ENCODE data around the gene PGA4.
"Not testable (repeated sequence)": the region's sequence is repeated elsewhere in the genome, so short reads cannot be mapped to it uniquely, and the experiment has no call there.

The PGA4 gene

DNA sequence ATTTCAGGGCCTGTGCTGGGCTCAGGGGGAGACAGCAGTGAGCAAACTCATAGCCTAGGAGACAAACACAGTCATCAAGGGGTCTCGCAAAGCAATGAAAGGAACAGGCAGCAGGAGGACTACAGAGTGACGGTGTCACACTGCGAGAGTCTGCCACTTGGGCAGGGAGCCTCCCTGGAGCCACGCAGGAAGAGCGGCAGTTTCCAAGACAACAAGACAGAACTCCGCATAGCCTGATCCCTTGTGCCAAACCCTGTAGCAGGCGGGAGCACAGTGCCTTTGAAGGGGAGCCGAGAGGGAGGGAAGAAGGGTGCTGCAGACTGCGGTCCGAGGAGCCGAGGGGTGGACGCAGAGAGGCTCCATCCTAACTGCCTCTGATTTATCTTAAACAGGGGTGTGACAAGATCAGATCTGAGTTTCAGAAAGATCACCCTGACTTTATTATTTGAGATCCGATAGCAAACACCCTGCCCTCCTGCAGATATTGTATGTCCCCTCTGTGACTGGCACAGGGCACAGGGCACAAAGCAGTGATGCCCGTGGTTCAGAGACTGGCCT lies 17.6 kb upstream of the PGA4 start:
- DNase-seq (ENCODE audit: low spot score): not testable (repeated sequence)

DNA sequence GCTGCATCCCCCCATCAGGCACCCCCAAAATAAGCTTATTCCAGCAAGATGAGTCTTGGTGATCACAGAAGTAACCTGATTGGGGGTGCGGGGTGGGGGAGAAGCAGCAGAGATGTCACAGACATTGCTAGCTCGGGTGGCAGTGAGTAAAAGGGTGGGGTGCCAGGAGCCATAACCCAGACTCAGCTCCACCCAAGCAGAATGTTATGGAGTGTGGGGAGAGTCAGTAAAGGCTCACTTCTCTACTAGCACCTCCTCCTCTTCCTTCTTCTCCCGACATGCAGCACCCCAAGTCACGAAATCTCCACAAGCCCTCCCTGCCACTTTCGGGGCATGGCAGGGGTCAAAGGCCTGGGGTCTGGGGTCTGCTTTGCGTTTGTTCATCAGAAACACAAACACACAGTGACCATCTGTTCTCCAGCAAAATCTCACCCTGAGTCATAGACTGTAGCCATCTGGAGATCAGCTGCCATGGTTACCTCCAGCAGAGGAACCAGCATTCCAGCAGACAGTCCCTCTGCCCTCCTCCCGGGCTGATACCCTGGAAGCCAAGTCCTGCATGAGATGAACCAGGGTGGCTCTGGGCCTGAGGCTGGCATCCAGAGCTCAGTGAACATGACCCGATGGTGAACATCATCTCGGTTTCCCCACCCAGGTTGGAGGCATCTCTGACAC lies 14.4 kb upstream of the PGA4 start:
- DNase-seq (ENCODE audit: low spot score): not testable (repeated sequence)

DNA sequence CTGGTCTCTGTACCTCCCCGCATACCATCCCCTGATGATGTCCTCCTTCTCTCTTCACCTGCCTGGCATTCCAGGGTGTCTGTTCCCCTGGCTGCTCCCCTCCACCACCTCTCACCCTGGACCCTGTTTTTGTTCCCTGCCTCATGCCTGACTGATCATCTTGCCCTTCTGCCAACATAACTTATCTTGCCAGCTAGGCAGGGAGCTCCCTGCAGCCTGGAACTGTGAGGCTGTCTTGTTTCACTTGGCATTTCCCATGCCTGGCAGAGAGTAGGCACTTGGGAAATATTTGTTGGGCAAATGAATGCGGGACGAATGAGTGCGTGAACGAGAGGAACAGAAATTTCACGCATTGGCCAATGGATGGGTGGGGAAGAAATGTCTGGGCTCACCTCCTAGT lies 11.5 kb upstream of the PGA4 start:
- DNase-seq (ENCODE audit: low spot score): not testable (repeated sequence)

DNA sequence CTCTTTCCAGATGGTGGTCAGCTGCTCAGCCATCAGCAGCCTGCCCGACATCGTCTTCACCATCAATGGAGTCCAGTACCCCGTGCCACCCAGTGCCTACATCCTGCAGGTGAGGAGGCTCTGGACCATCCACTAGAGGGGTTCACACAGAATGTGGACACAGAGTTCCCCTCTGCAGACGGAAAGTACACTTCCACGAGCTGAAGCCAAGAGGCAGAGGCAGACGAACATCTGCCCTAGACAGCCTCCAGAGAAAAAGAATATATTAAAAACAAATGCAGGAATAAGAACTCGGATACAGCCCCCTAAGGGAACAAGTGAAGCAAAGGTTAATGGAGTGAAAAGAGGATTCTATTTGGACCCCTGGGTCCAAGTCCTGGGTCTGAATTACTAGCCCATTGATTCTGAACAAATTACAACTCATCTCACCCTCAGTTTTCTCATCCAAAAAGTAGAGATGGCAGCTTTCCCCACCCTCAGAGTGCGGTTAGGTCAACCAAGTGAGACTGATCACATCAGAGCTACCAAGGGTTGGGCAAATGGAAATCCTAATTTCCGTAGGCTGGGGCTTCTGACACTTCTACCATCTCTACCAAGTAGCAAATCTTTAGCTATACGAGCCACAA lies 10.7 kb upstream of the PGA4 start:
- DNase-seq (ENCODE audit: low spot score): not testable (repeated sequence)

DNA sequence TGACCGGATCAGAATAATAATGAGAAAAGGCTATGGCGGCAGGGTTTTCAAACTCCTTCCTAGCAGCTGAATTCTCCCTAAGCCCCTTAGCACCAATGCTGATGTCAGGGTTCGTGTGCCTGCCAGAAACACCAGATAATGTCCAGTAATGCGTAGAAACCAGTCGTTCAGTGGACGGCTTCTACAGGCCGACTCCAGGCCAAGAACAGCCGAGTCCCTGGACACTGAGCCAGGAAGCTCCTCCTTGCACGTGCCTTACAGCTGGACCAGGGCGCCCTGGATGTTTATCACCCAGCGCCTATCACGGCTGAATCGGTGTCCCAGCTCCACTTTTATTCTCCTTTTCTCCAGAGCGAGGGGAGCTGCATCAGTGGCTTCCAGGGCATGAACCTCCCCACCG lies 9.9 kb upstream of the PGA4 start:
- not testable (repeated sequence) for DNase-seq (ENCODE audit: low spot score)

DNA sequence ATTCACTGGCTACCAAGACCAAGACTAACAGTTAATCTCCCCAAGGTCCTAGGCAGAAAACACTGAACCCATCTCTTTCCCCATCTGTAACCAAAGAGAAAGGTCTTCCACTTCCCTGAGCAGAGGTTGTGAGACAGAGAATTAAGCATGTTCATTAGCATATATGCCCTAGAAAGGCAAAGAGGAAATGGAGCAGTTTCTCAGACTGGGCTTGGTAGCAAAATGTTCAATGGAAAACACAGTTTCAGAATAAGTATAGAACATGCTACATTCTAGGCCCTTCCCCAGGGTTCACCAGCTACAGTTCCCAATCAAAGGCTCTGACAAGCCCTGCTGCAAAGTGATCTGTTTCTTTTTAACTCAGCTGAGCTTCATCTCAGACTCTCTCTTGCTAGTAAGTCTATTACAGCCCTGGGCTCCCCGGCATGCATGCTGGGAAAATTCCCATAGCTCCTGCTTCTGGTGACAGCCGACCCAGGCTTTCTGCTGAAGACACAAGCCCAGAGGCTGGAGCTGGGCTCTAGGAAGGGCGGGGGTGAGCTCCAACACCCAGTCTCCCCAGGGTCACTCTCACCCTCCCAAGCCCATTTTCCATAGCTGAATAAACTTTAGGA lies 8.3 kb upstream of the PGA4 start:
- DNase-seq (ENCODE audit: low spot score): not testable (repeated sequence)

DNA sequence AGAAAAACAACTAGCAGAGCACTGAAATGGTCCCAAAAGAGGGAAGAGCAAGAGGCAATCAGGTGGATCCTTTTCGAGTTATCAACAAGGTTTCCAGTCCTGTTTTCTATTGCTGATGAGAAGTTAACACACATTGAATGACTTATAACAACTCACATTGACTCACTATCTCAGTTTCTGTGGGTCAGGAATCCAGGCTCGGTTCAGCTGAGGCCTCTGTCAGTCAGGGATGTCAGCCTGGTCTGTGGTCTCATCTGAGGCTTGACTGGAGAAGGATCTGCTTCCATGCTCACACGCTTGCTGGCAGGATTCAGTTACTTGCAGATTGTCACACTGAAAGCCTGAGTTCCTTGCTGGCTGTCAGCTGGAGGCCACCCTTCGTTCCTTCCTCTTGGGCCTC lies 3.8 kb upstream of the PGA4 start:
- not testable (repeated sequence) for DNase-seq (ENCODE audit: low spot score)

DNA sequence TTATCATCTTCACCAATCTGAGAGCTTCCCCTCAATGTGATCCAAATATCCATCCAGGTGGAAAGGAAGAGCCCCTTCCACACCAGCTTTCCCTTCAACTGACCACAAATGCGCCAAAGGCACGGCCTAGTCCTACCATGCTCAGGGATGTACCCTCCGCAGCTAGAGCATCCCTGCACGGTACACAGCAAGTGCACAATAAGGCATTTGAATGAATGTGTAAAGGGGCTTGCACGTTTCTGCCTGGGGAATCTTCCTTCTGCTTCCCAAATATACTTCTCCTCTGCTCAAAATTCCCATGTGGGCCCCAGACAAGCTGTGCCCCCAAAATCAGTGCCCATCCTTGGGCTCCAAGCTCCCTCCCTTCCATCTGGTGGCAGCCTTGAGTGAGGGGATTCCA lies 3.1 kb upstream of the PGA4 start:
- not testable (repeated sequence) for DNase-seq (ENCODE audit: low spot score)

DNA sequence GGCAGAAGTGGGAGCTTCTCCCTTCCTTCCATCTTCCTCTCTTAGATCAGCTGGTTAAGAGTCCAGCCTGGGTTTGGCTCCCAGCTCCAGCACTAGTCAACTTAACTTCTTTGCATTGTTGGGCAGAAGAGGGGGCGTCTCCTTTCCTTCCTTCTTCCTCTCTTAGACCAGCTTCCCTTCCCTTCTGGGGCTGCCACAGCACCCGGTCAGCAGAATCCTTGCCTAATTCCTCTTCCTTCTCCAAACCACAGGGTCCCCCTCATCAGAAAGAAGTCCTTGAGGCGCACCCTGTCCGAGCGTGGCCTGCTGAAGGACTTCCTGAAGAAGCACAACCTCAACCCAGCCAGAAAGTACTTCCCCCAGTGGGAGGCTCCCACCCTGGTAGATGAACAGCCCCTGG lies 545 bp downstream of the PGA4 start:
- not testable (repeated sequence) for DNase-seq (ENCODE audit: low spot score)

DNA sequence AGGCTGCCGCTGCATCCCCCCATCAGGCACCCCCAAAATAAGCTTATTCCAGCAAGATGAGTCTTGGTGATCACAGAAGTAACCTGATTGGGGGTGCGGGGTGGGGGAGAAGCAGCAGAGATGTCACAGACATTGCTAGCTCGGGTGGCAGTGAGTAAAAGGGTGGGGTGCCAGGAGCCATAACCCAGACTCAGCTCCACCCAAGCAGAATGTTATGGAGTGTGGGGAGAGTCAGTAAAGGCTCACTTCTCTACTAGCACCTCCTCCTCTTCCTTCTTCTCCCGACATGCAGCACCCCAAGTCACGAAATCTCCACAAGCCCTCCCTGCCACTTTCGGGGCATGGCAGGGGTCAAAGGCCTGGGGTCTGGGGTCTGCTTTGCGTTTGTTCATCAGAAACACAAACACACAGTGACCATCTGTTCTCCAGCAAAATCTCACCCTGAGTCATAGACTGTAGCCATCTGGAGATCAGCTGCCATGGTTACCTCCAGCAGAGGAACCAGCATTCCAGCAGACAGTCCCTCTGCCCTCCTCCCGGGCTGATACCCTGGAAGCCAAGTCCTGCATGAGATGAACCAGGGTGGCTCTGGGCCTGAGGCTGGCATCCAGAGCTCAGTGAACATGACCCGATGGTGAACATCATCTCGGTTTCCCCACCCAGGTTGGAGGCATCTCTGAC lies 4.5 kb downstream of the PGA4 start:
- not testable (repeated sequence) for DNase-seq (ENCODE audit: low spot score)

DNA sequence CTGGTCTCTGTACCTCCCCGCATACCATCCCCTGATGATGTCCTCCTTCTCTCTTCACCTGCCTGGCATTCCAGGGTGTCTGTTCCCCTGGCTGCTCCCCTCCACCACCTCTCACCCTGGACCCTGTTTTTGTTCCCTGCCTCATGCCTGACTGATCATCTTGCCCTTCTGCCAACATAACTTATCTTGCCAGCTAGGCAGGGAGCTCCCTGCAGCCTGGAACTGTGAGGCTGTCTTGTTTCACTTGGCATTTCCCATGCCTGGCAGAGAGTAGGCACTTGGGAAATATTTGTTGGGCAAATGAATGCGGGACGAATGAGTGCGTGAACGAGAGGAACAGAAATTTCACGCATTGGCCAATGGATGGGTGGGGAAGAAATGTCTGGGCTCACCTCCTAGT lies 7.3 kb downstream of the PGA4 start:
- not testable (repeated sequence) for DNase-seq (ENCODE audit: low spot score)

DNA sequence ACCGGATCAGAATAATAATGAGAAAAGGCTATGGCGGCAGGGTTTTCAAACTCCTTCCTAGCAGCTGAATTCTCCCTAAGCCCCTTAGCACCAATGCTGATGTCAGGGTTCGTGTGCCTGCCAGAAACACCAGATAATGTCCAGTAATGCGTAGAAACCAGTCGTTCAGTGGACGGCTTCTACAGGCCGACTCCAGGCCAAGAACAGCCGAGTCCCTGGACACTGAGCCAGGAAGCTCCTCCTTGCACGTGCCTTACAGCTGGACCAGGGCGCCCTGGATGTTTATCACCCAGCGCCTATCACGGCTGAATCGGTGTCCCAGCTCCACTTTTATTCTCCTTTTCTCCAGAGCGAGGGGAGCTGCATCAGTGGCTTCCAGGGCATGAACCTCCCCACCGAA lies 8.9 kb downstream of the PGA4 start:
- DNase-seq (ENCODE audit: low spot score): not testable (repeated sequence)

DNA sequence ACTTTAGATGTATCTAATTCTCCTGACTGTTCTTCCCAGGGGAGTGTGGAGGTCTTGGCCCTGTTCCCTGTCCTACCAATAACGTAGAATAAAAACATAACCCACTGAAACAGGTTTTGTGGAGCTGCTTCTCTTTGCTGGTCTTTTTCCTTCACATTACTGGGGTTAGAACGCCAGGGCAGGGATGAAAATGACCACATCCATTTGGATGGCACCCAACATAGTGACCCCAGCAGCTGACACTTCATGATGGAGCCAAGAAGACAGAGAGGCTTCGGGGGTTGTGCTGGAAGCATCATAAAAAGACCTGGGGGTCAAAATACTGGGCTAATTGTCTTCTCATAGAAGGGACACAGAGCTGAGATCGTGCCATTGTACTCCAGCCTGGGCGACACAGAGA lies 9.4 kb downstream of the PGA4 start:
- not testable (repeated sequence) for DNase-seq (ENCODE audit: low spot score)

DNA sequence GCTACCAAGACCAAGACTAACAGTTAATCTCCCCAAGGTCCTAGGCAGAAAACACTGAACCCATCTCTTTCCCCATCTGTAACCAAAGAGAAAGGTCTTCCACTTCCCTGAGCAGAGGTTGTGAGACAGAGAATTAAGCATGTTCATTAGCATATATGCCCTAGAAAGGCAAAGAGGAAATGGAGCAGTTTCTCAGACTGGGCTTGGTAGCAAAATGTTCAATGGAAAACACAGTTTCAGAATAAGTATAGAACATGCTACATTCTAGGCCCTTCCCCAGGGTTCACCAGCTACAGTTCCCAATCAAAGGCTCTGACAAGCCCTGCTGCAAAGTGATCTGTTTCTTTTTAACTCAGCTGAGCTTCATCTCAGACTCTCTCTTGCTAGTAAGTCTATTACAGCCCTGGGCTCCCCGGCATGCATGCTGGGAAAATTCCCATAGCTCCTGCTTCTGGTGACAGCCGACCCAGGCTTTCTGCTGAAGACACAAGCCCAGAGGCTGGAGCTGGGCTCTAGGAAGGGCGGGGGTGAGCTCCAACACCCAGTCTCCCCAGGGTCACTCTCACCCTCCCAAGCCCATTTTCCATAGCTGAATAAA lies 10.5 kb downstream of the PGA4 start:
- not testable (repeated sequence) for DNase-seq (ENCODE audit: low spot score)

DNA sequence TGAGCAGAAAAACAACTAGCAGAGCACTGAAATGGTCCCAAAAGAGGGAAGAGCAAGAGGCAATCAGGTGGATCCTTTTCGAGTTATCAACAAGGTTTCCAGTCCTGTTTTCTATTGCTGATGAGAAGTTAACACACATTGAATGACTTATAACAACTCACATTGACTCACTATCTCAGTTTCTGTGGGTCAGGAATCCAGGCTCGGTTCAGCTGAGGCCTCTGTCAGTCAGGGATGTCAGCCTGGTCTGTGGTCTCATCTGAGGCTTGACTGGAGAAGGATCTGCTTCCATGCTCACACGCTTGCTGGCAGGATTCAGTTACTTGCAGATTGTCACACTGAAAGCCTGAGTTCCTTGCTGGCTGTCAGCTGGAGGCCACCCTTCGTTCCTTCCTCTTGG lies 15.0 kb downstream of the PGA4 start:
- DNase-seq (ENCODE audit: low spot score): not testable (repeated sequence)

DNA sequence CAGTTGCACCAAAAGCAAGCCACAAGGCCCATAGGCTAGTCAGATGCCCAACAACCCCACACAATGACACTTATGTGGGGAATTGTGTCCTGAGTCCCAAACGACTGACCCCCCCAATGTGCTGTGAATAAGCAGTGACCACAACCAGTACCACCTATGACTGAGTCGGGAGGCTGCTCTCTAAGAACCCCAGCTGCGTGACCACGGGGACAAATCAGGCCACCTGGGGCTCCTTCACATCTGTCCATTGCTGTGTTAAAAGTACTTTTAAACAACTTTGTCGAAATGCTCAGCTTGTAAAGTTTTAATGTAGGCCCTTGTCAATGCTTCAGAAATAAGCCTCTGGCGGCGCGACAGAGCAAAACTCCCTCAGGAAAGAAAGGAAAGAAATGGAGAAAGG lies 18.1 kb downstream of the PGA4 start:
- DNase-seq (ENCODE audit: low spot score): not testable (repeated sequence)

DNA sequence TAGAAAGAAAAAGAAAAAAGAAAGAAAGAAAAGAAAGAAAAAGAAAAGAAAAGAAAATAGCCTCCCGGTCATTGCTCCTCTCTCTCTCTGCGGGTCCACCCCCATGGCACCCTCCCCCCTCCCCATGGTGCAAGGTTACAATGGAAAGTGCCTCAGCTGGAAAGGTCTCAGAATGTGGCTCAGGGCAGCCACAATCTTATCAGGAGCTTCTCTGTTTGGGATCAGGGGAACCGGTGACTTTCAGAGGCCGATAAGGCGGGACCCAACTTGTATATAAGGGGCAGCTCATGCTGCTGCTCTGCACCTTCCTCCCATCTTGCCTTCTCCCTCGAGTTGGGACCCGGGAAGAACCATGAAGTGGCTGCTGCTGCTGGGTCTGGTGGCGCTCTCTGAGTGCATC lies 18.7 kb downstream of the PGA4 start, which contains the start of gene PGA5:
PGA5 (plus strand) TSS at position 301 of the 400 bp plus-strand sequence; CDS start at position 353, 52 bp downstream.
- not testable (repeated sequence) for DNase-seq (ENCODE audit: low spot score)

DNA sequence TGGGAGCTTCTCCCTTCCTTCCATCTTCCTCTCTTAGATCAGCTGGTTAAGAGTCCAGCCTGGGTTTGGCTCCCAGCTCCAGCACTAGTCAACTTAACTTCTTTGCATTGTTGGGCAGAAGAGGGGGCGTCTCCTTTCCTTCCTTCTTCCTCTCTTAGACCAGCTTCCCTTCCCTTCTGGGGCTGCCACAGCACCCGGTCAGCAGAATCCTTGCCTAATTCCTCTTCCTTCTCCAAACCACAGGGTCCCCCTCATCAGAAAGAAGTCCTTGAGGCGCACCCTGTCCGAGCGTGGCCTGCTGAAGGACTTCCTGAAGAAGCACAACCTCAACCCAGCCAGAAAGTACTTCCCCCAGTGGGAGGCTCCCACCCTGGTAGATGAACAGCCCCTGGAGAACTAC lies 19.4 kb downstream of the PGA4 start:
- not testable (repeated sequence) for DNase-seq (ENCODE audit: low spot score)

DNA sequence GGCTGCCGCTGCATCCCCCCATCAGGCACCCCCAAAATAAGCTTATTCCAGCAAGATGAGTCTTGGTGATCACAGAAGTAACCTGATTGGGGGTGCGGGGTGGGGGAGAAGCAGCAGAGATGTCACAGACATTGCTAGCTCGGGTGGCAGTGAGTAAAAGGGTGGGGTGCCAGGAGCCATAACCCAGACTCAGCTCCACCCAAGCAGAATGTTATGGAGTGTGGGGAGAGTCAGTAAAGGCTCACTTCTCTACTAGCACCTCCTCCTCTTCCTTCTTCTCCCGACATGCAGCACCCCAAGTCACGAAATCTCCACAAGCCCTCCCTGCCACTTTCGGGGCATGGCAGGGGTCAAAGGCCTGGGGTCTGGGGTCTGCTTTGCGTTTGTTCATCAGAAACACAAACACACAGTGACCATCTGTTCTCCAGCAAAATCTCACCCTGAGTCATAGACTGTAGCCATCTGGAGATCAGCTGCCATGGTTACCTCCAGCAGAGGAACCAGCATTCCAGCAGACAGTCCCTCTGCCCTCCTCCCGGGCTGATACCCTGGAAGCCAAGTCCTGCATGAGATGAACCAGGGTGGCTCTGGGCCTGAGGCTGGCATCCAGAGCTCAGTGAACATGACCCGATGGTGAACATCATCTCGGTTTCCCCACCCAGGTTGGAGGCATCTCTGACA lies 23.3 kb downstream of the PGA4 start:
- not testable (repeated sequence) for DNase-seq (ENCODE audit: low spot score)

DNA sequence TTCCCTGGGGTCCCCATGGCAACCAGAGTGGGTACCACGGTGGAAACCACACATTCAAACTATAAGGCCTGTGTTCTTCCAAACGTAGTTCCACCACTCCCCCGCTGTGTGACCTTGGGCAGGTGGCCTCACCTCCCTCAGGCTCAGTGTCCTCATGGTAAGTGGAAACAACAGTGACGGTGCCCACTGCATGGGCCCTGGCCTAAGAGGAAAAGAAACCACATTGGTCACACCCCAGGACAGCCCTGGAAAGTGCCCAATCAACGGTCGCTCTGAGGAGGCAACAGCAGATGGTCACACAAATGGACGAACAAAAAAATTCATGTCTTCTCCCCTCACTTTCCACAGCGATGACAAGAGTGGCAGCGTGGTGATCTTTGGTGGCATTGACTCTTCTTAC lies 25.9 kb downstream of the PGA4 start:
- not testable (repeated sequence) for DNase-seq (ENCODE audit: low spot score)

DNA sequence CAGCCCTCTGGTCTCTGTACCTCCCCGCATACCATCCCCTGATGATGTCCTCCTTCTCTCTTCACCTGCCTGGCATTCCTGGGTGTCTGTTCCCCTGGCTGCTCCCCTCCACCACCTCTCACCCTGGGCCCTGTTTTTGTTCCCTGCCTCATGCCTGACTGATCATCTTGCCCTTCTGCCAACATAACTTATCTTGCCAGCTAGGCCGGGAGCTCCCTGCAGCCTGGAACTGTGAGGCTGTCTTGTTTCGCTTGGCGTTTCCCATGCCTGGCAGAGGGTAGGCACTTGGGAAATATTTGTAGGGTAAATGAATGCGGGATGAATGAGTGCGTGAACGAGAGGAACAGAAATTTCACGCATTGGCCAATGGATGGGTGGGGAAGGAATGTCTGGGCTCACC lies 27.1 kb downstream of the PGA4 start:
- DNase-seq (ENCODE audit: low spot score): not testable (repeated sequence)
